ENCODE results near the gene RELL2.

Gene RELL2

DNA sequence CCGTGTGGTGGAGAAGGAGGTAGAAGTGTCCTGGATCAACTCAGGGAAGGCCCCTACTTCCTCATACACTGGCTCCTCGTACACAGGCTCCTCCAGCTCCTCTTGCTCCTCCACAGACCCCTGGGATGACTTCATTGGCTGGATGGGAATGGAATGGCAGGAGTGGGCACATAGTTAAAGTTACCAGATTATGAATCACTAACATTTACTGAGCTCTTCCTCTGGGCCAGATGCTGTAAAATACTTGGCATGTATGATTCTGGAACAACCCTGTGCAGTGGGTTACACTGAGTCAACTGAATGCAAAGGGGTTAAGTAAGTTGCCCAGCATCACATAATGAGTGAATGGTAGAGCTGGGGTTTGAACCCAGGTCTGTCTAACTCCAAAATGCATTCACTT lies 17.5 kb downstream of the RELL2 start:
- no peaks in the 10 kb centered on the region for H3K9me2 ChIP-seq (replicated peaks; ENCODE audit: control insufficient read depth, low read length)
- H3F3A ChIP-seq (ENCODE audit: control insufficient read depth, insufficient read depth), result peaks cover 3% of the 10 kb centered on the region
- peaks cover 14% of the 10 kb centered on the region for H3K4me1 ChIP-seq (ENCODE audit: control insufficient read depth, low read length)
- H3K27me3 ChIP-seq (ENCODE audit: control insufficient read depth, low read length), result peaks cover 22% of the 10 kb centered on the region
- H4K20me1 ChIP-seq (ENCODE audit: control insufficient read depth, insufficient read depth, low read depth, low read length), result no peaks in the 10 kb centered on the region
- H3K36me3 ChIP-seq (ENCODE audit: control insufficient read depth, low read length), result no peaks in the 10 kb centered on the region
- TF ChIP-seq EZH2phosphoT487 (IDR thresholded peaks at IDR 0.05; ENCODE audit: borderline replicate concordance, low read length), result no peak
- TF ChIP-seq, protein P1, sequence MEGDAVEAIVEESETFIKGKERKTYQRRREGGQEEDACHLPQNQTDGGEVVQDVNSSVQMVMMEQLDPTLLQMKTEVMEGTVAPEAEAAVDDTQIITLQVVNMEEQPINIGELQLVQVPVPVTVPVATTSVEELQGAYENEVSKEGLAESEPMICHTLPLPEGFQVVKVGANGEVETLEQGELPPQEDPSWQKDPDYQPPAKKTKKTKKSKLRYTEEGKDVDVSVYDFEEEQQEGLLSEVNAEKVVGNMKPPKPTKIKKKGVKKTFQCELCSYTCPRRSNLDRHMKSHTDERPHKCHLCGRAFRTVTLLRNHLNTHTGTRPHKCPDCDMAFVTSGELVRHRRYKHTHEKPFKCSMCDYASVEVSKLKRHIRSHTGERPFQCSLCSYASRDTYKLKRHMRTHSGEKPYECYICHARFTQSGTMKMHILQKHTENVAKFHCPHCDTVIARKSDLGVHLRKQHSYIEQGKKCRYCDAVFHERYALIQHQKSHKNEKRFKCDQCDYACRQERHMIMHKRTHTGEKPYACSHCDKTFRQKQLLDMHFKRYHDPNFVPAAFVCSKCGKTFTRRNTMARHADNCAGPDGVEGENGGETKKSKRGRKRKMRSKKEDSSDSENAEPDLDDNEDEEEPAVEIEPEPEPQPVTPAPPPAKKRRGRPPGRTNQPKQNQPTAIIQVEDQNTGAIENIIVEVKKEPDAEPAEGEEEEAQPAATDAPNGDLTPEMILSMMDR (IDR thresholded peaks at IDR 0.05; ENCODE audit: low read depth, low read length, poor library complexity, severe bottlenecking), result no peak
- H3K4me2 ChIP-seq (ENCODE audit: low read length), result no peak overlapping the region
- H3K9me3 ChIP-seq (ENCODE audit: control insufficient read depth, insufficient read depth, low read length), result no peaks in the 10 kb centered on the region
- H3K4me3 ChIP-seq (ENCODE audit: low read length), result no peak overlapping the region
- H3K27ac ChIP-seq (ENCODE audit: low read depth, low read length), result no peak overlapping the region
- H3K79me2 ChIP-seq (ENCODE audit: control insufficient read depth, low read length), result no peaks in the 10 kb centered on the region

DNA sequence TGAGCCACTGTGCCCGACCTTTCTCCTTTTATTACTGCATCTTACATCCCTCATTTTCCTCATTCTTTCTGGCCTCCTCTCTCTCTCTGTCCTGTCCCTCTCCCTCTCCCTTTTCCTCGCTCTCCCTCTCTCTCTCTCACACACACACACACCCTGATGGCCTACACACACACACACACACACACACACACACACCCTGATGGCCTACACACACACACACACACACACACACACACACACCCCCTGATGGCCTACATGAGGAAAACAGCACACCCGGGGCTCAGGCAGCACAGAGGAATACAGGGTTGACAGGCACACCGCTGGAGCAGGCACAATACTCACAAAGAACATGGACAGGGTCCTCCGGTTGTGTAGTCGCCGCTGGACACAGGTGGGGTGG lies 18.2 kb downstream of the RELL2 start:
- H4K20me1 ChIP-seq (ENCODE audit: control insufficient read depth, insufficient read depth, low read depth, low read length), result no peaks in the 10 kb centered on the region
- no peaks in the 10 kb centered on the region for H3K36me3 ChIP-seq (ENCODE audit: control insufficient read depth, low read length)
- H3F3A ChIP-seq (ENCODE audit: control insufficient read depth, insufficient read depth), result peaks cover 3% of the 10 kb centered on the region
- H3K9me2 ChIP-seq (replicated peaks; ENCODE audit: control insufficient read depth, low read length), result no peaks in the 10 kb centered on the region
- H3K4me1 ChIP-seq (ENCODE audit: control insufficient read depth, low read length), result peaks cover 14% of the 10 kb centered on the region
- H3K27ac ChIP-seq (ENCODE audit: low read depth, low read length), result no peak overlapping the region
- no peaks in the 10 kb centered on the region for H3K9me3 ChIP-seq (ENCODE audit: control insufficient read depth, insufficient read depth, low read length)
- peaks cover 22% of the 10 kb centered on the region for H3K27me3 ChIP-seq (ENCODE audit: control insufficient read depth, low read length)
- H3K4me3 ChIP-seq (ENCODE audit: low read length), result no peak overlapping the region
- H3K4me2 ChIP-seq (ENCODE audit: low read length), result no peak overlapping the region
- TF ChIP-seq, protein P1 (IDR thresholded peaks at IDR 0.05; ENCODE audit: low read depth, low read length, poor library complexity, severe bottlenecking), result no peak
- TF ChIP-seq EZH2phosphoT487 (IDR thresholded peaks at IDR 0.05; ENCODE audit: borderline replicate concordance, low read length), result no peak
- H3K79me2 ChIP-seq (ENCODE audit: control insufficient read depth, low read length), result no peaks in the 10 kb centered on the region

DNA sequence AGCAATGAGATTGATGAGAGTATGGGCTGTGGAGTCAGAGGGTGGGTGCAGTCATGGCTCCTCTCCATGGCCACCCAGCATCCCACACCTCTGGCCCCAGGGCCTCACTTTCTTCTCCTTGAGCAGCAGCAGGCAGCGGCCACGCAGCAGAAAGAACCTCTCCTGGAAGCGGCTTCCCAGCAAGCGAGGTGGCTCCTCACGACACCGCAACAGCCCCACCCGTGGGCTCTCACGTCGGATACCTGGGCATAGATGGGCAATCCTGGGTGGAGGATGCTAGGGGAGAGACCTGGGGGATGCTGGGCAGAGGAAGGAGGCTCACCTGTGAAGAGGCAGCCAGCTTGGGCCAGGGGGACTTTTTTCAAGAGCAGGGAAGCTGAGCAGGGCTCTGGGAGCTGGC lies 19.6 kb downstream of the RELL2 start:
- Histone ChIP-seq H3K27ac (ENCODE audit: low read depth, low read length) (no peak overlapping the region), H3K9me2 (replicated peaks; ENCODE audit: control insufficient read depth, low read length) (no peaks in the 10 kb centered on the region), H3K4me2 (ENCODE audit: low read length) (no peak overlapping the region), H4K20me1 (ENCODE audit: control insufficient read depth, insufficient read depth, low read depth, low read length) (no peaks in the 10 kb centered on the region), H3K4me3 (ENCODE audit: low read length) (no peak overlapping the region), H3K9me3 (ENCODE audit: control insufficient read depth, insufficient read depth, low read length) (no peaks in the 10 kb centered on the region), H3K27me3 (ENCODE audit: control insufficient read depth, low read length) (peaks cover 22% of the 10 kb centered on the region), H3K36me3 (ENCODE audit: control insufficient read depth, low read length) (no peaks in the 10 kb centered on the region), H3F3A (ENCODE audit: control insufficient read depth, insufficient read depth) (peaks cover 3% of the 10 kb centered on the region), H3K79me2 (ENCODE audit: control insufficient read depth, low read length) (no peaks in the 10 kb centered on the region), H3K4me1 (ENCODE audit: control insufficient read depth, low read length) (peaks cover 5% of the 10 kb centered on the region)
- no peak for TF ChIP-seq EZH2phosphoT487 (IDR thresholded peaks at IDR 0.05; ENCODE audit: borderline replicate concordance, low read length)
- TF ChIP-seq, protein P1 (IDR thresholded peaks at IDR 0.05; ENCODE audit: low read depth, low read length, poor library complexity, severe bottlenecking), result no peak

DNA sequence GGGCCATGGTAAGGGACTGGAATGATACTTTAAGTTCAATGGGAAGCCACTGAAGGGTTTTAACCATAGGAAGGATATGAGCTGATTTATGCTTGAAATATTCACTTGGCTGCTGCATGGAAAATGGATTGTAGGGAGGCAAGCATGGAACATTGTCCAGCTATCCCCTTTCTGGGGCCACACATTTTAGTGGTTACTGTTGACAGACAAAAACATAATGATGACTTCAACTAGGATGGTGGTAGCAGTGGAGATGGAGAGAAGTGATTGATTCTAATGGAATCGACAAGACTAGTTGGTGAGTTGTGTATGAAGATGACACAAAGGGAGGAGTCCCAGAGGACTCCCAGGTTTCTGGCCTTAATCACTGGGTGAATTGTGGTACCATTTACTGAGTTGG lies 20.6 kb downstream of the RELL2 start:
- Histone ChIP-seq H3K4me2 (ENCODE audit: low read length) (no peak overlapping the region), H3K27ac (ENCODE audit: low read depth, low read length) (no peak overlapping the region)

More for the DNA sequence above, 20.6 kb downstream of the RELL2 start:
- Histone ChIP-seq H3K9me3 (ENCODE audit: control insufficient read depth, insufficient read depth, low read length) (no peaks in the 10 kb centered on the region), H3K4me3 (ENCODE audit: low read length) (no peak overlapping the region), H3F3A (ENCODE audit: control insufficient read depth, insufficient read depth) (no peaks in the 10 kb centered on the region), H3K4me1 (ENCODE audit: control insufficient read depth, low read length) (no peaks in the 10 kb centered on the region), H4K20me1 (ENCODE audit: control insufficient read depth, insufficient read depth, low read depth, low read length) (no peaks in the 10 kb centered on the region), H3K9me2 (replicated peaks; ENCODE audit: control insufficient read depth, low read length) (no peaks in the 10 kb centered on the region), H3K36me3 (ENCODE audit: control insufficient read depth, low read length) (no peaks in the 10 kb centered on the region), H3K27me3 (ENCODE audit: control insufficient read depth, low read length) (peaks cover 22% of the 10 kb centered on the region), H3K79me2 (ENCODE audit: control insufficient read depth, low read length) (no peaks in the 10 kb centered on the region)
- no peak for TF ChIP-seq EZH2phosphoT487 (IDR thresholded peaks at IDR 0.05; ENCODE audit: borderline replicate concordance, low read length)
- TF ChIP-seq, protein P1 (IDR thresholded peaks at IDR 0.05; ENCODE audit: low read depth, low read length, poor library complexity, severe bottlenecking), result no peak

Measured in DOHH2 (cell line).